ENCODE measurements around the gene LRRC8D.

LRRC8D gene

GRCh38 chr1:89878256-89878655, 57.4 kb downstream of the LRRC8D start:
- peaks cover 24% of the 10 kb centered on the region for H3K9me3 Mint-ChIP-seq
- no peak overlapping the region for H3K27ac Mint-ChIP-seq
- DNase-seq (ENCODE audit: low spot score): no peak
- peaks cover 5% of the 10 kb centered on the region for H3K4me1 Mint-ChIP-seq (ENCODE audit: low read depth)
- H3K36me3 Mint-ChIP-seq (ENCODE audit: low read depth): peaks cover 51% of the 10 kb centered on the region
- H3K27me3 Mint-ChIP-seq (ENCODE audit: low read depth): no peaks in the 10 kb centered on the region
- H3K4me3 Mint-ChIP-seq: no peak overlapping the region

GRCh38 chr1:89880679-89881078, 59.8 kb downstream of the LRRC8D start:
- Mint-ChIP-seq H3K4me3 (no peak overlapping the region), H3K27me3 (ENCODE audit: low read depth) (no peaks in the 10 kb centered on the region), H3K4me1 (ENCODE audit: low read depth) (peaks cover 3% of the 10 kb centered on the region), H3K9me3 (peaks cover 24% of the 10 kb centered on the region), H3K36me3 (ENCODE audit: low read depth) (peaks cover 53% of the 10 kb centered on the region), H3K27ac (no peak overlapping the region)
- no peak for DNase-seq (ENCODE audit: low spot score)

- no peak for DNase-seq (ENCODE audit: low spot score)
- no peaks in the 10 kb centered on the region for H3K27me3 Mint-ChIP-seq (ENCODE audit: low read depth)
- H3K4me1 Mint-ChIP-seq (ENCODE audit: low read depth): peaks cover 3% of the 10 kb centered on the region
- H3K9me3 Mint-ChIP-seq: peaks cover 24% of the 10 kb centered on the region
- H3K27ac Mint-ChIP-seq: no peak overlapping the region
- no peak overlapping the region for H3K4me3 Mint-ChIP-seq
- H3K36me3 Mint-ChIP-seq (ENCODE audit: low read depth): peaks cover 49% of the 10 kb centered on the region
Measured at GRCh38 chr1:89881415-89882058, 60.7 kb downstream of the LRRC8D start.

GRCh38 chr1:89882348-89883029, 61.7 kb downstream of the LRRC8D start:
- Mint-ChIP-seq H3K4me3 (no peak overlapping the region), H3K27me3 (ENCODE audit: low read depth) (no peaks in the 10 kb centered on the region), H3K36me3 (ENCODE audit: low read depth) (peaks cover 49% of the 10 kb centered on the region), H3K4me1 (ENCODE audit: low read depth) (peaks cover 3% of the 10 kb centered on the region), H3K9me3 (peaks cover 24% of the 10 kb centered on the region), H3K27ac (no peak overlapping the region)
- no peak for DNase-seq (ENCODE audit: low spot score)

- DNase-seq (ENCODE audit: low spot score): no peak
- peaks cover 3% of the 10 kb centered on the region for H3K4me1 Mint-ChIP-seq (ENCODE audit: low read depth)
- no peak overlapping the region for H3K27ac Mint-ChIP-seq
- peaks cover 24% of the 10 kb centered on the region for H3K9me3 Mint-ChIP-seq
- no peak overlapping the region for H3K4me3 Mint-ChIP-seq
- H3K36me3 Mint-ChIP-seq (ENCODE audit: low read depth): peaks cover 49% of the 10 kb centered on the region
- H3K27me3 Mint-ChIP-seq (ENCODE audit: low read depth): no peaks in the 10 kb centered on the region
Measured at GRCh38 chr1:89883030-89883379, 62.2 kb downstream of the LRRC8D start.

- Mint-ChIP-seq H3K4me3 (no peak overlapping the region), H3K36me3 (ENCODE audit: low read depth) (peaks cover 38% of the 10 kb centered on the region), H3K4me1 (ENCODE audit: low read depth) (peaks cover 3% of the 10 kb centered on the region), H3K27me3 (ENCODE audit: low read depth) (no peaks in the 10 kb centered on the region), H3K9me3 (peaks cover 20% of the 10 kb centered on the region), H3K27ac (no peak overlapping the region)
- no peak for DNase-seq (ENCODE audit: low spot score)
Measured at GRCh38 chr1:89884718-89885596, 64.1 kb downstream of the LRRC8D start.

GRCh38 chr1:89887270-89887669, 66.4 kb downstream of the LRRC8D start:
- no peak overlapping the region for H3K27ac Mint-ChIP-seq
- DNase-seq (ENCODE audit: low spot score): no peak

GRCh38 chr1:89887713-89888112, 66.9 kb downstream of the LRRC8D start:
- no peak for DNase-seq (ENCODE audit: low spot score)
- no peaks in the 10 kb centered on the region for H3K27me3 Mint-ChIP-seq (ENCODE audit: low read depth)
- H3K27ac Mint-ChIP-seq: no peak overlapping the region
- H3K9me3 Mint-ChIP-seq: no peaks in the 10 kb centered on the region
- peaks cover 13% of the 10 kb centered on the region for H3K4me1 Mint-ChIP-seq (ENCODE audit: low read depth)
- peaks cover 17% of the 10 kb centered on the region for H3K36me3 Mint-ChIP-seq (ENCODE audit: low read depth)
- no peak overlapping the region for H3K4me3 Mint-ChIP-seq

More at GRCh38 chr1:89887270-89887669, 66.4 kb downstream of the LRRC8D start:
- no peaks in the 10 kb centered on the region for H3K27me3 Mint-ChIP-seq (ENCODE audit: low read depth)
- peaks cover 13% of the 10 kb centered on the region for H3K4me1 Mint-ChIP-seq (ENCODE audit: low read depth)
- H3K4me3 Mint-ChIP-seq: no peak overlapping the region
- H3K9me3 Mint-ChIP-seq: no peaks in the 10 kb centered on the region
- H3K36me3 Mint-ChIP-seq (ENCODE audit: low read depth): peaks cover 21% of the 10 kb centered on the region

- Mint-ChIP-seq H3K4me3 (no peak overlapping the region), H3K4me1 (ENCODE audit: low read depth) (peaks cover 13% of the 10 kb centered on the region), H3K27ac (no peak overlapping the region), H3K36me3 (ENCODE audit: low read depth) (peaks cover 11% of the 10 kb centered on the region), H3K27me3 (ENCODE audit: low read depth) (no peaks in the 10 kb centered on the region), H3K9me3 (no peaks in the 10 kb centered on the region)
- no peak for DNase-seq (ENCODE audit: low spot score)
Measured at GRCh38 chr1:89888480-89889322, 67.9 kb downstream of the LRRC8D start.

GRCh38 chr1:89889323-89889615, 68.4 kb downstream of the LRRC8D start:
- Mint-ChIP-seq H3K4me1 (ENCODE audit: low read depth) (peaks cover 13% of the 10 kb centered on the region), H3K27me3 (ENCODE audit: low read depth) (no peaks in the 10 kb centered on the region), H3K9me3 (no peaks in the 10 kb centered on the region), H3K4me3 (no peak overlapping the region), H3K36me3 (ENCODE audit: low read depth) (peaks cover 11% of the 10 kb centered on the region), H3K27ac (no peak overlapping the region)
- no peak for DNase-seq (ENCODE audit: low spot score)

GRCh38 chr1:89890085-89890752, 69.4 kb downstream of the LRRC8D start:
- Mint-ChIP-seq H3K9me3 (no peaks in the 10 kb centered on the region), H3K4me3 (no peak overlapping the region), H3K27me3 (ENCODE audit: low read depth) (no peaks in the 10 kb centered on the region), H3K27ac (no peak overlapping the region), H3K36me3 (ENCODE audit: low read depth) (peaks cover 9% of the 10 kb centered on the region), H3K4me1 (ENCODE audit: low read depth) (peaks cover 13% of the 10 kb centered on the region)
- no peak for DNase-seq (ENCODE audit: low spot score)

GRCh38 chr1:89892816-89893215, 72.0 kb downstream of the LRRC8D start:
- Mint-ChIP-seq H3K4me3 (no peak overlapping the region), H3K27ac (no peak overlapping the region), H3K9me3 (no peaks in the 10 kb centered on the region), H3K27me3 (ENCODE audit: low read depth) (no peaks in the 10 kb centered on the region), H3K4me1 (ENCODE audit: low read depth) (peaks cover 15% of the 10 kb centered on the region), H3K36me3 (ENCODE audit: low read depth) (peaks cover 9% of the 10 kb centered on the region)
- DNase-seq (ENCODE audit: low spot score): no peak

Data from T-helper 2 cell treated with Interferon-gamma antibody and Interleukin-4, amounts not matched to agents 5 μg/mL and 100 μg/mL, for 36 hours (primary cell).